DMS53 (cell line): ENCODE measurements around the gene ACSL6.

Experiments used
- DNase-seq: peaks from one replicate; lab custom pipeline; 2025; lab: John Stamatoyannopoulos, UW

The ACSL6 gene

GRCh38 chr5:132016721-132017250, 5.3 kb upstream of the ACSL6 start:
- DNase-seq = no peak

GRCh38 chr5:132013711-132014110, 2.3 kb upstream of the ACSL6 start:
- no peak for DNase-seq

- DNase-seq = peak; percentile 20
Observed at GRCh38 chr5:132013006-132013689, 1.7 kb upstream of the ACSL6 start.

GRCh38 chr5:132012371-132013005, 1.0 kb upstream of the ACSL6 start:
- DNase-seq = no peak

- DNase-seq = peak; percentile 62
Observed at GRCh38 chr5:132010989-132011621, 353 bp downstream of the ACSL6 start.

- no peak for DNase-seq
Observed at GRCh38 chr5:132010645-132010988, 841 bp downstream of the ACSL6 start.

GRCh38 chr5:132009706-132010405, 1.6 kb downstream of the ACSL6 start:
- DNase-seq = no peak

GRCh38 chr5:132008961-132009680, 2.3 kb downstream of the ACSL6 start:
- DNase-seq = peak; percentile 76

GRCh38 chr5:132008163-132008473, 3.3 kb downstream of the ACSL6 start:
- no peak for DNase-seq

- DNase-seq = peak; percentile 93
Observed at GRCh38 chr5:132007399-132008162, 3.9 kb downstream of the ACSL6 start.

- no peak for DNase-seq
Observed at GRCh38 chr5:132006331-132007120, 4.9 kb downstream of the ACSL6 start.

- DNase-seq = no peak
Observed at GRCh38 chr5:132005591-132005990, 5.9 kb downstream of the ACSL6 start.

GRCh38 chr5:132003982-132004381, 7.5 kb downstream of the ACSL6 start:
- no peak for DNase-seq

GRCh38 chr5:132003170-132003744, 8.2 kb downstream of the ACSL6 start:
- no peak for DNase-seq

- no peak for DNase-seq
Observed at GRCh38 chr5:132002757-132003156, 8.7 kb downstream of the ACSL6 start.

- peak; percentile 25 for DNase-seq
Observed at GRCh38 chr5:132001647-132002561, 9.6 kb downstream of the ACSL6 start.

- DNase-seq = no peak
Observed at GRCh38 chr5:132000677-132001453, 10.6 kb downstream of the ACSL6 start.

- DNase-seq = no peak
Observed at GRCh38 chr5:132000241-132000490, 11.3 kb downstream of the ACSL6 start.
